B cell (primary cell): ENCODE results near the gene TEDC2. TPM values are rescaled to one million over a fixed set of nuclear protein-coding genes. Genes with fewer than 3 reads are reported as not detected.
A peak's percentile ranks its signal among the peaks of the same experiment; 100 is the strongest.

ENCODE experiments used
- ATAC-seq: fragments of 200-7000 bp; cut with Tn5 transposase; one replicate; pipeline ENCODE4 v1.10.0; 2021; ENCODE audit warnings: low read depth, mild to moderate bottlenecking, moderate number of reproducible peaks, moderate library complexity
- CTCF ChIA-PET: fragments of 350-600 bp; sonication (Branson Sonifier 250); formaldehyde crosslinking; loops from one replicate; lab custom pipeline; 2021; ENCODE audit warnings: antibody characterized with exemption, inconsistent platforms; lab: Charles Lee
- POLR2A ChIA-PET: fragments of 350-600 bp; sonication (Branson Sonifier 250); formaldehyde crosslinking; loops from one replicate; lab custom pipeline; 2021; ENCODE audit warnings: antibody characterized with exemption; lab: Charles Lee
- DNase-seq: peaks from one replicate; pipeline ENCODE4 v3.0.0; 2013
- H2AFZ ChIP-seq: 2 replicates; pipeline ENCODE4 v1.6.1; 2012; ENCODE audit warnings: mild to moderate bottlenecking, low read depth, low read length; ENCODE audit not compliant: insufficient read depth, poor library complexity, severe bottlenecking
- H3K27ac ChIP-seq, 2 donors: 1 replicate in 1 of 2; 2 replicates in 1 of 2; pipeline ENCODE4 v1.5.1; 2012 to 2013; ENCODE audit warnings: low read length in 2 of 2, mild to moderate bottlenecking in 2 of 2, moderate library complexity in 1 of 2
- H3K27me3 ChIP-seq, 4 experiments: fragments of 200-600 bp in 1 of 4; sonication (generic) in 1 of 4; replicated peaks in 1 of 4; 1 replicate in 2 of 4; 2 replicates in 2 of 4; pipeline versions ENCODE4 v1.6.1 to v1.7.0; 2013 to 2016; ENCODE audit warnings: low read length in 3 of 4, mild to moderate bottlenecking in 2 of 4, mixed read lengths in 1 of 4, moderate library complexity in 1 of 4; ENCODE audit not compliant: insufficient read depth in 4 of 4, control insufficient read depth in 3 of 4; ENCODE audit errors: control extremely low read depth in 1 of 4
- H3K36me3 ChIP-seq, 2 experiments: replicated peaks in 1 of 2; 1 replicate in 1 of 2; 2 replicates in 1 of 2; pipeline versions ENCODE4 v1.6.1 to v1.7.1; 2013; ENCODE audit warnings: low read length in 1 of 2; ENCODE audit not compliant: insufficient read depth in 2 of 2, control insufficient read depth in 1 of 2; ENCODE audit errors: control extremely low read depth in 1 of 2, extremely low read depth in 1 of 2
- H3K4me1 ChIP-seq, 2 donors: fragments of 200-600 bp in 1 of 2; sonication (generic) in 1 of 2; 1 replicate in 1 of 2; 2 replicates in 1 of 2; pipeline versions ENCODE4 v1.5.1 to v1.6.1; 2013 to 2017; ENCODE audit warnings: low read length in 2 of 2; ENCODE audit not compliant: control insufficient read depth in 2 of 2, insufficient read depth in 2 of 2
- H3K4me2 ChIP-seq: replicated peaks from 2 replicates; pipeline ENCODE3; 2012; ENCODE audit warnings: mild to moderate bottlenecking, low read depth, low read length; ENCODE audit not compliant: poor library complexity, severe bottlenecking
- H3K4me3 ChIP-seq, 5 experiments: fragments of 200-600 bp in 1 of 5; sonication (generic) in 1 of 5; 1 replicate in 3 of 5; 2 replicates in 2 of 5; pipeline versions ENCODE4 v1.5.1 to v1.7.0; 2011 to 2016; ENCODE audit warnings: low read length in 4 of 5, mild to moderate bottlenecking in 4 of 5, low read depth in 2 of 5, control low read depth in 1 of 5, moderate library complexity in 1 of 5; ENCODE audit not compliant: insufficient read depth in 1 of 5; ENCODE audit errors: control extremely low read depth in 1 of 5, extremely low read depth in 1 of 5
- H3K79me2 ChIP-seq: fragments of 200-600 bp; sonication (generic); one replicate; pipeline ENCODE4 v1.6.0; 2016; ENCODE audit warnings: low read length; ENCODE audit not compliant: control insufficient read depth, insufficient read depth
- H3K9ac ChIP-seq: fragments of 200-600 bp; sonication (generic); 2 replicates; pipeline ENCODE4 v1.6.1; 2017; ENCODE audit warnings: mild to moderate bottlenecking, low read length, moderate library complexity
- H3K9me3 ChIP-seq, 3 donors: one replicate each; pipeline versions ENCODE4 v1.6.1 to v1.7.1; 2013; ENCODE audit warnings: low read length in 2 of 3; ENCODE audit not compliant: control insufficient read depth in 2 of 3, insufficient read depth in 1 of 3; ENCODE audit errors: control extremely low read depth in 1 of 3
- H4K20me1 ChIP-seq: 2 replicates; pipeline ENCODE4 v1.6.0; 2012; ENCODE audit warnings: mild to moderate bottlenecking, low read length; ENCODE audit not compliant: insufficient read depth, control insufficient read depth, poor library complexity, severe bottlenecking
- H3K27ac Mint-ChIP-seq: one replicate; pipeline ENCODE4 v1.8.0; 2021; ENCODE audit warnings: mixed read lengths
- H3K27me3 Mint-ChIP-seq: one replicate; pipeline ENCODE4 v1.8.0; 2021; ENCODE audit warnings: mixed read lengths
- H3K4me1 Mint-ChIP-seq: one replicate; pipeline ENCODE4 v1.8.0; 2021; ENCODE audit warnings: mixed read lengths
- H3K4me3 Mint-ChIP-seq: one replicate; pipeline ENCODE4 v1.8.0; 2021; ENCODE audit warnings: mixed read lengths
- H3K9me3 Mint-ChIP-seq: one replicate; pipeline ENCODE4 v1.8.0; 2022; ENCODE audit warnings: mixed read lengths; ENCODE audit not compliant: insufficient read depth
- CTCF ChIP-seq: fragments of 200-600 bp; IDR thresholded peaks from one replicate; pipeline ENCODE4 v1.8.0; 2022; ENCODE audit warnings: antibody characterized with exemption, mild to moderate bottlenecking
- EZH2 ChIP-seq: IDR thresholded peaks from 2 replicates; pipeline ENCODE4 v1.6.1; 2012; ENCODE audit warnings: borderline replicate concordance, low read depth, mild to moderate bottlenecking, moderate library complexity, low read length; ENCODE audit not compliant: insufficient read depth, poor library complexity, severe bottlenecking
- WGBS: methylation state at CpG from one replicate; pipeline ENCODE4 v1.1.5; 2013; ENCODE audit warnings: missing lambda C conversion rate; ENCODE audit not compliant: insufficient coverage; 5-methylcytosine and 5-hydroxymethylcytosine counted together
- intact Hi-C: fragments of 100-400 bp; cut with micrococcal nuclease; formaldehyde crosslinking; loops from one replicate; pipeline ENCODE4 v1.10.0; 2022
- polyA plus RNA-seq: library from polyadenylated mRNA; depleted of rRNA; stranded (reverse); fragments of >200 nt; gene quantifications from 2 replicates; pipeline ENCODE4 v1.2.3, GENCODE V29; 2012
- total RNA-seq, 2 donors: library from RNA; stranded (reverse); fragments of 120-200 nt in 1 of 2; gene quantifications; 1 replicate in 1 of 2; 2 replicates in 1 of 2; pipeline versions ENCODE4 v1.2.3 to v1.2.4, GENCODE V29; 2013 to 2022

The TEDC2 gene
- total and polyA plus RNA-seq, 2 donors (not counting 1 experiment from before 2014, with no cell fraction given), result 1.1 to 2.9 TPM

GRCh38 chr16:2469399-2470233, 9.7 kb downstream of the TEDC2 start:
- H3K9me3 Mint-ChIP-seq, result no peaks in the 10 kb centered on the region
- POLR2A ChIA-PET, result interaction anchor here (0.6 to 1.8 kb wide), 3 partner anchors 10 to 46 kb away, joined by 3 to 11 read pairs (median 4); partner anchors contain the start of gene TEDC2
- Histone ChIP-seq H3K9me3 (no peaks in the 10 kb centered on the region), H4K20me1 (peaks cover 36% of the 10 kb centered on the region), H3K27me3 (peaks cover 0 to 53% (median 33%) of the 10 kb centered on the region in 4 experiments), H3K79me2 (peaks cover 3% of the 10 kb centered on the region), H3K27ac (no peak overlapping the region), H2AFZ (no peak overlapping the region), H3K36me3 (no peaks in the 10 kb centered on the region), H3K4me1 (peaks cover 59 to 67% of the 10 kb centered on the region in 2 donors), H3K4me2 (peak overlapping the region; percentile 97), H3K9ac (peak overlapping the region; percentile 11), H3K4me3 (peak overlapping the region in 1 of 5 experiments; percentile 55)
- H3K27ac Mint-ChIP-seq, result peak overlapping the region; percentile 61
- peaks cover 22% of the 10 kb centered on the region for H3K27me3 Mint-ChIP-seq
- H3K4me1 Mint-ChIP-seq, result peaks cover 42% of the 10 kb centered on the region
- DNase-seq (peak; percentile 32), ATAC-seq (no peak)
- WGBS, result 42% methylated on average over 11 of the region's 16 CpGs
- peak overlapping the region; percentile 76 for H3K4me3 Mint-ChIP-seq
- CTCF ChIA-PET, result interaction anchor here (0.6 to 2.1 kb wide), 6 partner anchors 17 to 55 kb away, joined by 3 to 6 read pairs (median 4); no protein-coding TSS in a partner anchor
- intact Hi-C loops, result no loop called here
- TF ChIP-seq CTCF, result no peak
- no peak for TF ChIP-seq EZH2

GRCh38 chr16:2470234-2470601, 10.3 kb downstream of the TEDC2 start:
- CTCF ChIA-PET, result interaction anchor here (0.6 to 1.5 kb wide), 3 partner anchors 40 to 56 kb away, joined by 3 to 5 read pairs (median 3); no protein-coding TSS in a partner anchor
- H3K4me3 ChIP-seq, result no peak overlapping the region
- POLR2A ChIA-PET, result interaction anchor here (0.6 to 1.1 kb wide), 2 partner anchors 46 to 199 kb away, joined by 3 to 4 read pairs; no protein-coding TSS in a partner anchor
- no peak for ATAC-seq
- Mint-ChIP-seq H3K9me3 (no peaks in the 10 kb centered on the region), H3K4me3 (peak overlapping the region; percentile 76), H3K27me3 (peaks cover 22% of the 10 kb centered on the region), H3K27ac (no peak overlapping the region), H3K4me1 (peaks cover 42% of the 10 kb centered on the region)
- peaks cover 3% of the 10 kb centered on the region for H3K79me2 ChIP-seq
- H4K20me1 ChIP-seq, result peaks cover 36% of the 10 kb centered on the region
- H3K36me3 ChIP-seq, result no peaks in the 10 kb centered on the region
- H3K27ac ChIP-seq, result no peak overlapping the region
- 80% methylated on average over 7 of the region's 7 CpGs for WGBS
- peak overlapping the region; percentile 97 for H3K4me2 ChIP-seq
- no peaks in the 10 kb centered on the region for H3K9me3 ChIP-seq
- H2AFZ ChIP-seq, result no peak overlapping the region
- no peak overlapping the region for H3K9ac ChIP-seq
- H3K27me3 ChIP-seq, result peaks cover 0 to 53% (median 33%) of the 10 kb centered on the region in 4 experiments
- intact Hi-C loops, result no loop called here
- peaks cover 59 to 67% of the 10 kb centered on the region in 2 donors for H3K4me1 ChIP-seq
- no peak for DNase-seq
- TF ChIP-seq CTCF (no peak), EZH2 (no peak)
